Measurements from ENCODE around the gene MAF.

MAF gene

GRCh38 chr16:79634298-79634697, 33.8 kb upstream of the MAF start:
- no peak overlapping the region for H3K9ac ChIP-seq (ENCODE audit: low read depth, low read length, poor library complexity, severe bottlenecking)
- H3K36me3 ChIP-seq (ENCODE audit: insufficient read depth, low read length): no peaks in the 10 kb centered on the region
- TF ChIP-seq CTCF (conservative IDR thresholded peaks at IDR 0.05; ENCODE audit: low read length): no peak
- TF ChIP-seq EZH2phosphoT487 (IDR thresholded peaks at IDR 0.05; ENCODE audit: borderline replicate concordance): no peak

GRCh38 chr16:79632289-79632688, 31.8 kb upstream of the MAF start:
- H3K9ac ChIP-seq (ENCODE audit: low read depth, low read length, poor library complexity, severe bottlenecking): no peak overlapping the region
- no peaks in the 10 kb centered on the region for H3K27me3 ChIP-seq (ENCODE audit: insufficient read depth, low read length, poor library complexity, severe bottlenecking)
- no peaks in the 10 kb centered on the region for H4K20me1 ChIP-seq (ENCODE audit: insufficient read depth, low read length, poor library complexity, severe bottlenecking)
- H3K9me2 ChIP-seq (replicated peaks; ENCODE audit: low read depth, low read length): no peaks in the 10 kb centered on the region
- no peak overlapping the region for H3K4me3 ChIP-seq (ENCODE audit: low read length, poor library complexity, severe bottlenecking)
- no peak overlapping the region for H3K4me2 ChIP-seq (ENCODE audit: low read depth, low read length, poor library complexity, severe bottlenecking)
- peaks cover 18% of the 10 kb centered on the region for H3K4me1 ChIP-seq (ENCODE audit: insufficient read depth, low read length, poor library complexity, severe bottlenecking)
- H3K36me3 ChIP-seq (ENCODE audit: insufficient read depth, low read length): no peaks in the 10 kb centered on the region
- H2AFZ ChIP-seq (ENCODE audit: low read length): no peak overlapping the region
- H3K9me3 ChIP-seq (ENCODE audit: insufficient read depth, low read depth, low read length): no peaks in the 10 kb centered on the region
- H3F3A ChIP-seq (ENCODE audit: low read depth): peaks cover 2% of the 10 kb centered on the region; the same call in 1 of the 2 replicates
- H3K79me2 ChIP-seq (ENCODE audit: insufficient read depth, low read length): no peaks in the 10 kb centered on the region
- TF ChIP-seq CTCF (conservative IDR thresholded peaks at IDR 0.05; ENCODE audit: low read length) (no peak), EZH2phosphoT487 (IDR thresholded peaks at IDR 0.05; ENCODE audit: borderline replicate concordance) (no peak)

More at GRCh38 chr16:79634298-79634697, 33.8 kb upstream of the MAF start:
- Histone ChIP-seq H3F3A (ENCODE audit: low read depth) (no peaks in the 10 kb centered on the region), H4K20me1 (ENCODE audit: insufficient read depth, low read length, poor library complexity, severe bottlenecking) (no peaks in the 10 kb centered on the region), H3K4me2 (ENCODE audit: low read depth, low read length, poor library complexity, severe bottlenecking) (no peak overlapping the region), H3K79me2 (ENCODE audit: insufficient read depth, low read length) (no peaks in the 10 kb centered on the region), H3K9me2 (replicated peaks; ENCODE audit: low read depth, low read length) (no peaks in the 10 kb centered on the region), H3K9me3 (ENCODE audit: insufficient read depth, low read depth, low read length) (no peaks in the 10 kb centered on the region), H3K4me1 (ENCODE audit: insufficient read depth, low read length, poor library complexity, severe bottlenecking) (peaks cover under 1% of the 10 kb centered on the region), H2AFZ (ENCODE audit: low read length) (no peak overlapping the region), H3K4me3 (ENCODE audit: low read length, poor library complexity, severe bottlenecking) (no peak overlapping the region), H3K27me3 (ENCODE audit: insufficient read depth, low read length, poor library complexity, severe bottlenecking) (no peaks in the 10 kb centered on the region)

GRCh38 chr16:79628988-79629387, 28.5 kb upstream of the MAF start:
- peaks cover 2% of the 10 kb centered on the region; the same call in 1 of the 2 replicates for H3F3A ChIP-seq (ENCODE audit: low read depth)
- no peaks in the 10 kb centered on the region for H3K27me3 ChIP-seq (ENCODE audit: insufficient read depth, low read length, poor library complexity, severe bottlenecking)
- no peaks in the 10 kb centered on the region for H3K79me2 ChIP-seq (ENCODE audit: insufficient read depth, low read length)
- H2AFZ ChIP-seq (ENCODE audit: low read length): no peak overlapping the region
- TF ChIP-seq EZH2phosphoT487 (IDR thresholded peaks at IDR 0.05; ENCODE audit: borderline replicate concordance) (no peak), CTCF (conservative IDR thresholded peaks at IDR 0.05; ENCODE audit: low read length) (no peak)
- peak overlapping the region; percentile 66 for H3K4me2 ChIP-seq (ENCODE audit: low read depth, low read length, poor library complexity, severe bottlenecking)
- H3K4me1 ChIP-seq (ENCODE audit: insufficient read depth, low read length, poor library complexity, severe bottlenecking): peaks cover 22% of the 10 kb centered on the region
- no peaks in the 10 kb centered on the region for H3K36me3 ChIP-seq (ENCODE audit: insufficient read depth, low read length)
- H4K20me1 ChIP-seq (ENCODE audit: insufficient read depth, low read length, poor library complexity, severe bottlenecking): no peaks in the 10 kb centered on the region
- no peaks in the 10 kb centered on the region for H3K9me3 ChIP-seq (ENCODE audit: insufficient read depth, low read depth, low read length)
- H3K9me2 ChIP-seq (replicated peaks; ENCODE audit: low read depth, low read length): no peaks in the 10 kb centered on the region
- H3K9ac ChIP-seq (ENCODE audit: low read depth, low read length, poor library complexity, severe bottlenecking): no peak overlapping the region
- H3K4me3 ChIP-seq (ENCODE audit: low read length, poor library complexity, severe bottlenecking): no peak overlapping the region
